ENCODE results near the gene RING1.

DNA sequence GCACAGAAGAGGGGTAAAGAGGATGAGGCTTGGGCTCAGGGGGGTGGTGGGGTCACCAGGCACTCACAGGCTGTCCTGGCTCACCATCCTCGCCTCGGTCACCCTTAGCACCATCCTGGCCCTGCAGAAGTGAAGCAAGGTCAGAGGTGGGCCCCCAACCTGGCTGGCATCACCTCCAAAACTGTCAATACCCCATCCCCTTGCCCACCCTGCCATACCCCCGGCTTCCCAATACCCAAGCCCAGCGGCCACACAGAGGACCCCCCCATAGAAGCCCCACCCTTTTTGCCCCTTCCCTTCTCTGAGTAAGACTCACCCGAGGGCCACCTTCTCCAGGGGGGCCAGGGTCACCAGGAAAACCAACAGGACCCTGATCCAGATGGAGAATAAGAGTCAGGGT, 39.7 kb upstream of the RING1 start:
- TF ChIP-seq EP300 (IDR thresholded peaks at IDR 0.05) (no peak), POLR2A (IDR thresholded peaks at IDR 0.05) (no peak)
